PFSK-1 (cell line): Measurements from ENCODE around the gene MOCOS.

ENCODE experiments used
- FOXP2 ChIP-seq: optimal IDR thresholded peaks from 2 replicates; pipeline ENCODE3; 2011; ENCODE audit warnings: borderline replicate concordance, control low read depth, inconsistent platforms; ENCODE audit not compliant: insufficient read depth; ENCODE audit errors: extremely low read length, extremely low read depth
- POLR2AphosphoS5 ChIP-seq: IDR thresholded peaks from 2 replicates; pipeline ENCODE4 v1.6.1; 2012; ENCODE audit warnings: low read depth, mild to moderate bottlenecking, control low read depth, low read length, moderate library complexity
- REST ChIP-seq, 2 experiments: IDR thresholded peaks; 2 replicates each; pipeline versions ENCODE4 v1.6.1 to v1.8.0; 2011 to 2012; ENCODE audit warnings: low read depth in 2 of 2, low read length in 2 of 2, control low read depth in 1 of 2, inconsistent platforms in 1 of 2, mild to moderate bottlenecking in 1 of 2, moderate library complexity in 1 of 2; ENCODE audit not compliant: insufficient read depth in 1 of 2
- SIN3A ChIP-seq: IDR thresholded peaks from 2 replicates; pipeline ENCODE4 v1.6.1; 2012; ENCODE audit warnings: mild to moderate bottlenecking, low read length, moderate library complexity, borderline replicate concordance; ENCODE audit not compliant: insufficient read depth
- TAF1 ChIP-seq: IDR thresholded peaks from 2 replicates; pipeline ENCODE4 v1.6.1; 2012; ENCODE audit warnings: low read length, control low read depth, borderline replicate concordance; ENCODE audit not compliant: insufficient read depth

Gene MOCOS

GRCh38 chr18:36176711-36177110, 10.6 kb upstream of the MOCOS start:
- TF ChIP-seq TAF1 (no peak), SIN3A (peak; percentile 87; the same call in 1 of the 2 replicates), REST (IDR thresholded peaks at IDR 0.05; ENCODE audit: insufficient read depth in 1 of 2, low read depth in 2 of 2, low read length in 2 of 2) (no peak), POLR2AphosphoS5 (no peak), FOXP2 (no peak)

GRCh38 chr18:36177913-36178312, 9.4 kb upstream of the MOCOS start:
- TF ChIP-seq REST (IDR thresholded peaks at IDR 0.05; ENCODE audit: insufficient read depth in 1 of 2, low read depth in 2 of 2, low read length in 2 of 2) (no peak), TAF1 (no peak), FOXP2 (no peak), SIN3A (no peak), POLR2AphosphoS5 (no peak)

- TF ChIP-seq POLR2AphosphoS5 = 0 out of 2 replicates have a peak, but pooled peaks have one; percentile 37
- no peak for TF ChIP-seq REST (IDR thresholded peaks at IDR 0.05; ENCODE audit: insufficient read depth in 1 of 2, low read depth in 2 of 2, low read length in 2 of 2)
Measured at GRCh38 chr18:36179562-36180355, 7.5 kb upstream of the MOCOS start.

- TF ChIP-seq POLR2AphosphoS5 = no peak
- TF ChIP-seq SIN3A = no peak
- no peak for TF ChIP-seq FOXP2
- no peak for TF ChIP-seq TAF1
Measured at GRCh38 chr18:36181441-36181840, 5.9 kb upstream of the MOCOS start.

GRCh38 chr18:36181898-36182506, 5.3 kb upstream of the MOCOS start:
- TF ChIP-seq POLR2AphosphoS5 (no peak; the same call in 1 of the 2 replicates), REST (IDR thresholded peaks at IDR 0.05; ENCODE audit: insufficient read depth in 1 of 2, low read depth in 2 of 2, low read length in 2 of 2) (no peak), TAF1 (no peak), SIN3A (no peak), FOXP2 (no peak)
